ENCODE measurements around the gene GUSB. TPM values are rescaled to one million over a fixed set of nuclear protein-coding genes. Genes with fewer than 3 reads are reported as not detected.

The GUSB gene
- total and polyA plus RNA-seq, 2 of the 4 experiments (the other 2 are of a cell fraction), result 12.9 to 47.7 TPM

DNA sequence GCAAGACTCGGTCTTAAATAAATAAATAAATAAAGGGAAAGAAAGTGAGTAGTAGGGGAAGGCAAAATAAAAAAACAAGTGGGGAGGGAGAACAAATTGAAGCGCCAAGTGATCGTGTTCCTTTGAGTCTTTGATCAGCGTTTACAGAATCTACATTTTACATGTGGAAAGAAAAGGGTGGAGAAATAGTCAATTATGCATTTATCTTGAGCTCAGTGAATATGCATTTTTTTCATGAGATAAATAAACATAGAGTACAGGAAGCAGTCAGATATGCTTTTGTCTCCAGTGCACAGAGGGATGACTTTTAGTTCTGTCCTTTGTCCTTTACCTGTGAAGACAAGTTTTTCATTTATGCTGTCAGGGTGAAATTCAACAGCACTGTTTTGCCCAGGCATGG, 6.1 kb upstream of the GUSB start:
- Histone ChIP-seq H3K27ac (ENCODE audit: insufficient read depth, low read length) (no peak overlapping the region), H4K20me1 (ENCODE audit: insufficient read depth, low read length) (no peaks in the 10 kb centered on the region), H4K5ac (ENCODE audit: low read depth, low read length) (no peak overlapping the region), H2BK20ac (ENCODE audit: low read depth, low read length) (no peak overlapping the region), H4K8ac (ENCODE audit: low read depth in 2 of 2, low read length in 2 of 2) (no peak overlapping the region), H3K4ac (ENCODE audit: low read depth, low read length) (no peak overlapping the region), H3K9ac (ENCODE audit: low read depth, low read length) (no peak overlapping the region), H3K23ac (ENCODE audit: low read depth, low read length) (no peak overlapping the region), H3K18ac (ENCODE audit: low read depth, low read length) (no peak overlapping the region), H2BK120ac (ENCODE audit: low read depth, low read length) (no peak overlapping the region), H3K9me3 (ENCODE audit: control insufficient read depth, insufficient read depth, low read length) (no peaks in the 10 kb centered on the region), H3K56ac (ENCODE audit: extremely low read depth, insufficient read depth, low read length) (no peak overlapping the region), H2AK9ac (replicated peaks; ENCODE audit: low read depth, low read length, poor library complexity) (no peak overlapping the region), H2AK5ac (ENCODE audit: low read depth, low read length) (no peak overlapping the region), H3K4me1 (ENCODE audit: control insufficient read depth, insufficient read depth, low read length) (no peaks in the 10 kb centered on the region), H3K79me1 (ENCODE audit: low read depth in 1 of 2, low read length in 2 of 2) (no peaks in the 10 kb centered on the region), H3K9me1 (ENCODE audit: insufficient read depth, low read length) (0 out of 2 replicates have a peak, but pooled peaks cover 6% of the 10 kb centered on the region), H2BK5ac (ENCODE audit: low read depth, low read length, poor library complexity, severe bottlenecking) (no peak overlapping the region), H2AFZ (replicated peaks; ENCODE audit: low read length, poor library complexity) (no peak overlapping the region), H3K4me2 (ENCODE audit: low read depth, low read length) (no peak overlapping the region), H3K4me3 (ENCODE audit: insufficient read depth, low read depth, low read length) (no peak overlapping the region), H3K14ac (replicated peaks; ENCODE audit: low read depth, low read length) (no peak overlapping the region), H2BK15ac (ENCODE audit: low read depth, low read length) (no peak overlapping the region), H4K91ac (ENCODE audit: insufficient read depth, low read depth, low read length) (no peak overlapping the region), H3K36me3 (ENCODE audit: control insufficient read depth, insufficient read depth, low read length) (no peaks in the 10 kb centered on the region), H3K27me3 (ENCODE audit: control insufficient read depth, insufficient read depth, low read length) (no peaks in the 10 kb centered on the region)
- intact Hi-C loops (cut with micrococcal nuclease), result no loop called here
- no peak for DNase-seq
- WGBS, 2 experiments (ENCODE audit: extremely low coverage in 2 of 2, insufficient read length in 1 of 2), result no CpG with 5 or more reads among the region's 4 CpGs
- TF ChIP-seq CHD1 (IDR thresholded peaks at IDR 0.05; ENCODE audit: low read depth, low read length) (no peak), ELK1 (IDR thresholded peaks at IDR 0.05; ENCODE audit: borderline replicate concordance, low read depth, low read length) (no peak), RAD21 (IDR thresholded peaks at IDR 0.05; ENCODE audit: low read length) (no peak), MAFK (IDR thresholded peaks at IDR 0.05; ENCODE audit: low read depth, low read length) (no peak), POLR2A (IDR thresholded peaks at IDR 0.05; ENCODE audit: low read depth, low read length) (no peak), SMC3 (IDR thresholded peaks at IDR 0.05; ENCODE audit: low read depth, low read length) (no peak), MAZ (IDR thresholded peaks at IDR 0.05; ENCODE audit: borderline replicate concordance, low read depth, low read length) (no peak), MXI1 (IDR thresholded peaks at IDR 0.05; ENCODE audit: borderline replicate concordance, low read depth, low read length) (no peak), NFE2L2 (IDR thresholded peaks at IDR 0.05; ENCODE audit: low read depth, low read length) (no peak)
- TF ChIP-seq, protein P1, sequence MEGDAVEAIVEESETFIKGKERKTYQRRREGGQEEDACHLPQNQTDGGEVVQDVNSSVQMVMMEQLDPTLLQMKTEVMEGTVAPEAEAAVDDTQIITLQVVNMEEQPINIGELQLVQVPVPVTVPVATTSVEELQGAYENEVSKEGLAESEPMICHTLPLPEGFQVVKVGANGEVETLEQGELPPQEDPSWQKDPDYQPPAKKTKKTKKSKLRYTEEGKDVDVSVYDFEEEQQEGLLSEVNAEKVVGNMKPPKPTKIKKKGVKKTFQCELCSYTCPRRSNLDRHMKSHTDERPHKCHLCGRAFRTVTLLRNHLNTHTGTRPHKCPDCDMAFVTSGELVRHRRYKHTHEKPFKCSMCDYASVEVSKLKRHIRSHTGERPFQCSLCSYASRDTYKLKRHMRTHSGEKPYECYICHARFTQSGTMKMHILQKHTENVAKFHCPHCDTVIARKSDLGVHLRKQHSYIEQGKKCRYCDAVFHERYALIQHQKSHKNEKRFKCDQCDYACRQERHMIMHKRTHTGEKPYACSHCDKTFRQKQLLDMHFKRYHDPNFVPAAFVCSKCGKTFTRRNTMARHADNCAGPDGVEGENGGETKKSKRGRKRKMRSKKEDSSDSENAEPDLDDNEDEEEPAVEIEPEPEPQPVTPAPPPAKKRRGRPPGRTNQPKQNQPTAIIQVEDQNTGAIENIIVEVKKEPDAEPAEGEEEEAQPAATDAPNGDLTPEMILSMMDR (conservative IDR thresholded peaks at IDR 0.05; ENCODE audit: low read depth, low read length), result no peak
- TF ChIP-seq, protein P2, sequence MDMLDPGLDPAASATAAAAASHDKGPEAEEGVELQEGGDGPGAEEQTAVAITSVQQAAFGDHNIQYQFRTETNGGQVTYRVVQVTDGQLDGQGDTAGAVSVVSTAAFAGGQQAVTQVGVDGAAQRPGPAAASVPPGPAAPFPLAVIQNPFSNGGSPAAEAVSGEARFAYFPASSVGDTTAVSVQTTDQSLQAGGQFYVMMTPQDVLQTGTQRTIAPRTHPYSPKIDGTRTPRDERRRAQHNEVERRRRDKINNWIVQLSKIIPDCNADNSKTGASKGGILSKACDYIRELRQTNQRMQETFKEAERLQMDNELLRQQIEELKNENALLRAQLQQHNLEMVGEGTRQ (IDR thresholded peaks at IDR 0.05; ENCODE audit: low read depth, low read length), result no peak
- CTCF ChIA-PET, result no interaction called here
- in situ Hi-C loops (cut with MboI; ENCODE audit: low sequenced_read_pairs), result no loop called here
- dilution Hi-C loops (cut with HindIII; ENCODE audit: low sequenced_read_pairs, unreplicated experiment), result no loop called here
- no peak for ATAC-seq (ENCODE audit: low read depth)
- no TSS peak for BruUV-seq (replicated peaks)
- POLR2A ChIA-PET (ENCODE audit: unreplicated experiment), result no interaction called here

Data from IMR-90 (cell line).